Neural cell (in vitro differentiated cells): Measurements from ENCODE around the gene MYOF. TPM values are rescaled to one million over a fixed set of nuclear protein-coding genes. Genes with fewer than 3 reads are reported as not detected.

Source experiments
- H2AFZ ChIP-seq: fragments of 200-600, 300-800 bp; sonication (generic), shearing (Covaris generic); 2 replicates; pipeline ENCODE4 v1.6.0; 2014; ENCODE audit warnings: low read depth, mild to moderate bottlenecking, antibody characterized with exemption, low read length, moderate library complexity
- H3F3A ChIP-seq: fragments of 200-600 bp; shearing (Covaris generic); 2 replicates; pipeline ENCODE4 v1.6.1; 2016; ENCODE audit warnings: mild to moderate bottlenecking, moderate library complexity, mixed read lengths, antibody characterized with exemption, low read length; ENCODE audit not compliant: insufficient read depth, poor library complexity, severe bottlenecking
- H3K27ac ChIP-seq: fragments of 200-600, 300-800 bp; sonication (generic), shearing (Covaris generic); 2 replicates; pipeline ENCODE4 v1.5.1; 2014; ENCODE audit warnings: mild to moderate bottlenecking, low read length, moderate library complexity
- H3K27me3 ChIP-seq: fragments of 300-800, 200-600 bp; sonication (generic), shearing (Covaris generic); 2 replicates; pipeline ENCODE4 v1.6.0; 2014; ENCODE audit warnings: mild to moderate bottlenecking, low read depth, low read length, moderate library complexity; ENCODE audit not compliant: insufficient read depth
- H3K36me3 ChIP-seq: fragments of 300-800, 200-600 bp; sonication (generic), shearing (Covaris generic); 2 replicates; pipeline ENCODE4 v1.5.1; 2014; ENCODE audit warnings: mild to moderate bottlenecking, antibody characterized with exemption, low read length, moderate library complexity; ENCODE audit not compliant: insufficient read depth
- H3K4me2 ChIP-seq: fragments of 300-800, 200-600 bp; sonication (generic), shearing (Covaris generic); 2 replicates; pipeline ENCODE4 v1.6.0; 2014; ENCODE audit warnings: mild to moderate bottlenecking, low read length
- H3K4me3 ChIP-seq: fragments of 300-800, 200-600 bp; sonication (generic), shearing (Covaris generic); 2 replicates; pipeline ENCODE4 v1.5.1; 2014; ENCODE audit warnings: mild to moderate bottlenecking, low read length, moderate library complexity
- H3K79me2 ChIP-seq: fragments of 200-600 bp; shearing (Covaris generic); replicated peaks from 2 replicates; pipeline ENCODE4 v1.6.0; 2014; ENCODE audit warnings: mild to moderate bottlenecking, low read length, moderate library complexity; ENCODE audit not compliant: insufficient read depth
- H3K9ac ChIP-seq: fragments of 300-800, 200-600 bp; sonication (generic), shearing (Covaris generic); 2 replicates; pipeline ENCODE4 v1.6.1; 2016; ENCODE audit warnings: mild to moderate bottlenecking, low read length, mixed read lengths
- H3K9me2 ChIP-seq: fragments of 200-600 bp; shearing (Covaris generic); 2 replicates; pipeline ENCODE4 v1.6.1; 2016; ENCODE audit warnings: mild to moderate bottlenecking, low read length, mixed read lengths; ENCODE audit not compliant: insufficient read depth
- H3K9me3 ChIP-seq: fragments of 200-600, 300-800 bp; sonication (generic), shearing (Covaris generic); 2 replicates; pipeline ENCODE4 v1.6.1; 2016; ENCODE audit warnings: mild to moderate bottlenecking, mixed run types, low read length, moderate library complexity, mixed read lengths
- H4K20me1 ChIP-seq: fragments of 200-600 bp; shearing (Covaris generic); 2 replicates; pipeline ENCODE4 v1.6.1; 2016; ENCODE audit warnings: mild to moderate bottlenecking, mixed run types; ENCODE audit not compliant: insufficient read depth
- EP300 ChIP-seq: fragments of 450-650 bp; conservative IDR thresholded peaks from 2 replicates; pipeline ENCODE4 v1.6.1; 2014; ENCODE audit warnings: antibody characterized with exemption, mild to moderate bottlenecking, moderate library complexity; ENCODE audit not compliant: poor library complexity, severe bottlenecking
- EZH2 ChIP-seq: fragments of 200-600, 300-800 bp; shearing (Covaris generic), sonication (generic); IDR thresholded peaks from 2 replicates; pipeline ENCODE4 v1.6.1; 2014; ENCODE audit warnings: antibody characterized with exemption, low read length, borderline replicate concordance, mild to moderate bottlenecking; ENCODE audit not compliant: insufficient read depth, poor library complexity, severe bottlenecking
- MXI1 ChIP-seq: fragments of 450-650 bp; conservative IDR thresholded peaks from 2 replicates; pipeline ENCODE4 v1.6.1; 2014; ENCODE audit warnings: antibody characterized with exemption, mild to moderate bottlenecking; ENCODE audit not compliant: poor library complexity, severe bottlenecking
- POLR2AphosphoS5 ChIP-seq: IDR thresholded peaks from 2 replicates; pipeline ENCODE4 v1.6.1; 2012
- RAD21 ChIP-seq: fragments of 450-650 bp; conservative IDR thresholded peaks from 2 replicates; pipeline ENCODE4 v1.6.1; 2014; ENCODE audit warnings: antibody characterized with exemption, mild to moderate bottlenecking, moderate library complexity
- SMC3 ChIP-seq: fragments of 450-650 bp; conservative IDR thresholded peaks from 2 replicates; pipeline ENCODE4 v1.6.1; 2014; ENCODE audit warnings: antibody characterized with exemption, mild to moderate bottlenecking, moderate library complexity; ENCODE audit not compliant: poor library complexity
- TAF1 ChIP-seq: IDR thresholded peaks from 2 replicates; pipeline ENCODE4 v1.6.1; 2012; ENCODE audit warnings: low read depth
- polyA minus RNA-seq: library from RNA; depleted of rRNA, polyadenylated mRNA; stranded (reverse); fragments of >200 nt; gene quantifications from 2 replicates; pipeline ENCODE4 v1.2.3, GENCODE V29; 2014
- polyA plus RNA-seq: library from polyadenylated mRNA; depleted of rRNA; stranded (reverse); fragments of >200 nt; gene quantifications from 2 replicates; pipeline ENCODE4 v1.2.3, GENCODE V29; 2014
- TF ChIP-seq, protein P1 (sequence below): fragments of 450-650 bp; IDR thresholded peaks from 2 replicates; pipeline ENCODE4 v1.5.1; 2014; ENCODE audit warnings: antibody characterized with exemption, mild to moderate bottlenecking, moderate library complexity; ENCODE audit not compliant: poor library complexity, severe bottlenecking
- TF ChIP-seq, protein P2 (sequence below): IDR thresholded peaks from 2 replicates; pipeline ENCODE4 v1.6.1; 2012; ENCODE audit warnings: borderline replicate concordance

The MYOF gene, protein sequence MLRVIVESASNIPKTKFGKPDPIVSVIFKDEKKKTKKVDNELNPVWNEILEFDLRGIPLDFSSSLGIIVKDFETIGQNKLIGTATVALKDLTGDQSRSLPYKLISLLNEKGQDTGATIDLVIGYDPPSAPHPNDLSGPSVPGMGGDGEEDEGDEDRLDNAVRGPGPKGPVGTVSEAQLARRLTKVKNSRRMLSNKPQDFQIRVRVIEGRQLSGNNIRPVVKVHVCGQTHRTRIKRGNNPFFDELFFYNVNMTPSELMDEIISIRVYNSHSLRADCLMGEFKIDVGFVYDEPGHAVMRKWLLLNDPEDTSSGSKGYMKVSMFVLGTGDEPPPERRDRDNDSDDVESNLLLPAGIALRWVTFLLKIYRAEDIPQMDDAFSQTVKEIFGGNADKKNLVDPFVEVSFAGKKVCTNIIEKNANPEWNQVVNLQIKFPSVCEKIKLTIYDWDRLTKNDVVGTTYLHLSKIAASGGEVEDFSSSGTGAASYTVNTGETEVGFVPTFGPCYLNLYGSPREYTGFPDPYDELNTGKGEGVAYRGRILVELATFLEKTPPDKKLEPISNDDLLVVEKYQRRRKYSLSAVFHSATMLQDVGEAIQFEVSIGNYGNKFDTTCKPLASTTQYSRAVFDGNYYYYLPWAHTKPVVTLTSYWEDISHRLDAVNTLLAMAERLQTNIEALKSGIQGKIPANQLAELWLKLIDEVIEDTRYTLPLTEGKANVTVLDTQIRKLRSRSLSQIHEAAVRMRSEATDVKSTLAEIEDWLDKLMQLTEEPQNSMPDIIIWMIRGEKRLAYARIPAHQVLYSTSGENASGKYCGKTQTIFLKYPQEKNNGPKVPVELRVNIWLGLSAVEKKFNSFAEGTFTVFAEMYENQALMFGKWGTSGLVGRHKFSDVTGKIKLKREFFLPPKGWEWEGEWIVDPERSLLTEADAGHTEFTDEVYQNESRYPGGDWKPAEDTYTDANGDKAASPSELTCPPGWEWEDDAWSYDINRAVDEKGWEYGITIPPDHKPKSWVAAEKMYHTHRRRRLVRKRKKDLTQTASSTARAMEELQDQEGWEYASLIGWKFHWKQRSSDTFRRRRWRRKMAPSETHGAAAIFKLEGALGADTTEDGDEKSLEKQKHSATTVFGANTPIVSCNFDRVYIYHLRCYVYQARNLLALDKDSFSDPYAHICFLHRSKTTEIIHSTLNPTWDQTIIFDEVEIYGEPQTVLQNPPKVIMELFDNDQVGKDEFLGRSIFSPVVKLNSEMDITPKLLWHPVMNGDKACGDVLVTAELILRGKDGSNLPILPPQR (N-terminal part only)
- polyA plus RNA-seq (0.47 TPM in 1 of 2 replicates, not detected in the other), polyA minus RNA-seq (0.23 and 0.24 TPM in 2 replicates)

DNA sequence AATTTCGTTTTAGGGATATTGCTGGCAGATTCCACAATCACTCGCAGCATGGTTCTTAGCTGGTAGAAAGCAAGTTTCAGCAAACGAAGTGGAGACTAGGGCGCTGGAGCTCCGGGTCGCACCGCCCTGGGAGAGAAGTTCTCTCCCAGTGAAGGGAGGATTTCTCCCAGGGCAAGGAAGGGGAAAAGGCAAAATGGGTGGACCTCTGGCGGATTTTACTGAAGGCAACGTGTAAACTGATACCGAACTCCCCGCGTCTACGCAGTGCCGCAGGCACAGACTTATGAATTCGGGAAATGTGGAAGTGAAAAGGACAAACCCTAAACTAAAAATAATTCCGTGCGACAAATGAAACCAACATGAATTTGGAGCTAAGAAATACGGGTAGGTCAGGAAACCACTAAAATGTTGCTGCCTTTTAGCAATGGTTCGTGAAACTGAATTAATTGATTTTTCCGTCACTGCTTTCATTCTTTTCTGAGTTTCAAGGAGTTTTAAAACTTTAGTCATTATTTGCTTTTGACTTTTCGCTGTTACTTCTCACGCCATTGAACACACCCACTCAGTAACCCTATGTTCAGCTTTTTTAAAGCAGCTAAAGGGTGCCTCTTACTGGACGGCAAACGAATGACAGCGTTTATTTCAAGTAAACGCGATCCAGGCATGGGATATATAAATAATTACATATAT lies at the start of gene MYOF:
Gene MYOF, minus strand, starts transcription at position 190 of the 690 bp plus-strand sequence. Its CDS starts 140 bp downstream, at position 50.
- no peak within 1 kb of the TSS for H2AFZ ChIP-seq
- no peaks in the 10 kb centered on the region for H3K36me3 ChIP-seq
- H3K9ac ChIP-seq: no peak within 1 kb of the TSS
- H3K9me2 ChIP-seq: no peaks in the 10 kb centered on the region
- H3K27ac ChIP-seq: no peak within 1 kb of the TSS
- peaks cover 13% of the 10 kb centered on the region for H3K27me3 ChIP-seq
- H3K79me2 ChIP-seq: no peaks in the 10 kb centered on the region
- no peaks in the 10 kb centered on the region for H3F3A ChIP-seq
- no peak within 1 kb of the TSS for H3K4me2 ChIP-seq
- no peaks in the 10 kb centered on the region for H4K20me1 ChIP-seq
- peak within 1 kb of the TSS; percentile 13 for H3K4me3 ChIP-seq
- TF ChIP-seq RAD21 (peak; percentile 63), EZH2 (no peak), POLR2AphosphoS5 (no peak), MXI1 (no peak), SMC3 (peak; percentile 53), TAF1 (no peak), EP300 (no peak)
- TF ChIP-seq, protein P1, sequence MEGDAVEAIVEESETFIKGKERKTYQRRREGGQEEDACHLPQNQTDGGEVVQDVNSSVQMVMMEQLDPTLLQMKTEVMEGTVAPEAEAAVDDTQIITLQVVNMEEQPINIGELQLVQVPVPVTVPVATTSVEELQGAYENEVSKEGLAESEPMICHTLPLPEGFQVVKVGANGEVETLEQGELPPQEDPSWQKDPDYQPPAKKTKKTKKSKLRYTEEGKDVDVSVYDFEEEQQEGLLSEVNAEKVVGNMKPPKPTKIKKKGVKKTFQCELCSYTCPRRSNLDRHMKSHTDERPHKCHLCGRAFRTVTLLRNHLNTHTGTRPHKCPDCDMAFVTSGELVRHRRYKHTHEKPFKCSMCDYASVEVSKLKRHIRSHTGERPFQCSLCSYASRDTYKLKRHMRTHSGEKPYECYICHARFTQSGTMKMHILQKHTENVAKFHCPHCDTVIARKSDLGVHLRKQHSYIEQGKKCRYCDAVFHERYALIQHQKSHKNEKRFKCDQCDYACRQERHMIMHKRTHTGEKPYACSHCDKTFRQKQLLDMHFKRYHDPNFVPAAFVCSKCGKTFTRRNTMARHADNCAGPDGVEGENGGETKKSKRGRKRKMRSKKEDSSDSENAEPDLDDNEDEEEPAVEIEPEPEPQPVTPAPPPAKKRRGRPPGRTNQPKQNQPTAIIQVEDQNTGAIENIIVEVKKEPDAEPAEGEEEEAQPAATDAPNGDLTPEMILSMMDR: peak; percentile 56
- TF ChIP-seq, protein P2, sequence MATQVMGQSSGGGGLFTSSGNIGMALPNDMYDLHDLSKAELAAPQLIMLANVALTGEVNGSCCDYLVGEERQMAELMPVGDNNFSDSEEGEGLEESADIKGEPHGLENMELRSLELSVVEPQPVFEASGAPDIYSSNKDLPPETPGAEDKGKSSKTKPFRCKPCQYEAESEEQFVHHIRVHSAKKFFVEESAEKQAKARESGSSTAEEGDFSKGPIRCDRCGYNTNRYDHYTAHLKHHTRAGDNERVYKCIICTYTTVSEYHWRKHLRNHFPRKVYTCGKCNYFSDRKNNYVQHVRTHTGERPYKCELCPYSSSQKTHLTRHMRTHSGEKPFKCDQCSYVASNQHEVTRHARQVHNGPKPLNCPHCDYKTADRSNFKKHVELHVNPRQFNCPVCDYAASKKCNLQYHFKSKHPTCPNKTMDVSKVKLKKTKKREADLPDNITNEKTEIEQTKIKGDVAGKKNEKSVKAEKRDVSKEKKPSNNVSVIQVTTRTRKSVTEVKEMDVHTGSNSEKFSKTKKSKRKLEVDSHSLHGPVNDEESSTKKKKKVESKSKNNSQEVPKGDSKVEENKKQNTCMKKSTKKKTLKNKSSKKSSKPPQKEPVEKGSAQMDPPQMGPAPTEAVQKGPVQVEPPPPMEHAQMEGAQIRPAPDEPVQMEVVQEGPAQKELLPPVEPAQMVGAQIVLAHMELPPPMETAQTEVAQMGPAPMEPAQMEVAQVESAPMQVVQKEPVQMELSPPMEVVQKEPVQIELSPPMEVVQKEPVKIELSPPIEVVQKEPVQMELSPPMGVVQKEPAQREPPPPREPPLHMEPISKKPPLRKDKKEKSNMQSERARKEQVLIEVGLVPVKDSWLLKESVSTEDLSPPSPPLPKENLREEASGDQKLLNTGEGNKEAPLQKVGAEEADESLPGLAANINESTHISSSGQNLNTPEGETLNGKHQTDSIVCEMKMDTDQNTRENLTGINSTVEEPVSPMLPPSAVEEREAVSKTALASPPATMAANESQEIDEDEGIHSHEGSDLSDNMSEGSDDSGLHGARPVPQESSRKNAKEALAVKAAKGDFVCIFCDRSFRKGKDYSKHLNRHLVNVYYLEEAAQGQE: no peak
- no peaks in the 10 kb centered on the region for H3K9me3 ChIP-seq
